T47D (cell line): ENCODE data around the gene MUC5B.
"Not testable (repeated sequence)": the region's sequence is repeated elsewhere in the genome, so short reads cannot be mapped to it uniquely, and the experiment has no call there.

Experiments used
- DNase-seq, 2 experiments: peaks; one replicate each; pipeline versions ENCODE4 v3.0.0 to v3.0.0-alpha.2; 2011 to 2012; ENCODE audit warnings: low read depth in 1 of 2, low spot score in 1 of 2
- JUND ChIP-seq: IDR thresholded peaks from 2 replicates; pipeline ENCODE4 v1.6.1; 2012; ENCODE audit warnings: low read depth
- in situ Hi-C: cut with HindIII; loops from 2 replicates; pipeline ENCODE4 v1.10.0; 2016; ENCODE audit warnings: low sequenced_read_pairs, low pct_unique_long_range_greater_than_20kb

The MUC5B gene

DNA sequence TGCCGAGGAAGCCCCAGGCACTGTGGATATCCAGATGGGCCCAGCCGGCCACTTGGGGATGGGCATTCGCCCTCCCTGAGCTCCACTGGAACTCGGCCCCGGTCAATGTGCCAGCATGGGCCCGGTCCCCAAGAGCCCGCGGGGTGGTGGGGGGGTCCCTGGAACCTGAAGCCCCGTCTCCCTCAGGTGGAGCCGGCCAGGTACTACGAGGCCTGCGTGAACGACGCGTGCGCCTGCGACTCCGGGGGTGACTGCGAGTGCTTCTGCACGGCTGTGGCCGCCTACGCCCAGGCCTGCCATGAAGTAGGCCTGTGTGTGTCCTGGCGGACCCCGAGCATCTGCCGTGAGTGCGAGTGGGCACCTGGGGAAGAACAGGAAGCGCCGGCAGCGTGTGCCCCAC, 44.0 kb upstream of the MUC5B start:
- in situ Hi-C loops = no loop called here
- no peak for TF ChIP-seq JUND
- DNase-seq = no peak

DNA sequence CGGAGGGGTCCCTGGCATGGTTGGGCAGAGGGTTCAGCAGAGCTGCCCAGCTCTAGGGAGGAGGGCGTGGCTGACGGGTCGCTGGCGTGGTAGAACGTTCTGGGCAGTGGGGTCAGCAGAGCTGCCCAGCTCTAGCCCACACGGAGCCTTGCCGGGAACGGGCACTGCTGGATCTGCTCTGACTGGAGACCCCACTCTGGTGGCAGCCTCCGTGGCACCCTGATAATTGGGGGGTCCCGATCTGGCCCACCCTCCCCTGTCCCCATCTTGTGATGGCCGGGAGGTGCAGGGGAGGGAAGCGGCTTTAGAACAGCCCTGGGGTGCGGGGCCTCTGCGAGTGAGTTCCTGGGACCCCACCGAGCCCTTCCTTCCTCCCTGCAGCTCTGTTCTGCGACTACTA, 43.2 kb upstream of the MUC5B start:
- no peak for TF ChIP-seq JUND
- DNase-seq = no peak
- in situ Hi-C loops = no loop called here

DNA sequence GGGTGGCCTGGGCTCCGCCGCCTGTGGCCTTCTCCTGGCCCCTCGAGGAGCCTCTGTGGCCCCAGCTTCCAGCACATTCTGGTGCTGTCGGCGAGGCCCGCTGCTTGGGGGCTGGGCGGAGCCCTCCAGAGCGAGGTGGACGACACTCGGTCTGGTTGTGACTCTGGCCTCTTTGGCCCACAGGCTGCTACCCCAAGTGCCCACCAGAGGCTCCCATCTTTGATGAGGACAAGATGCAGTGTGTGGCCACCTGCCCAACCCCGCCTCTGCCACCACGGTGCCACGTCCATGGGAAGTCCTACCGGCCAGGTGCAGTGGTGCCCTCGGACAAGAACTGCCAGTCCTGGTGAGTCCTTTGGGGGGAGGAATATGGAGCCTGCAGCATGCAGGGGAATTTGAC, 42.7 kb upstream of the MUC5B start:
- no peak for TF ChIP-seq JUND

DNA sequence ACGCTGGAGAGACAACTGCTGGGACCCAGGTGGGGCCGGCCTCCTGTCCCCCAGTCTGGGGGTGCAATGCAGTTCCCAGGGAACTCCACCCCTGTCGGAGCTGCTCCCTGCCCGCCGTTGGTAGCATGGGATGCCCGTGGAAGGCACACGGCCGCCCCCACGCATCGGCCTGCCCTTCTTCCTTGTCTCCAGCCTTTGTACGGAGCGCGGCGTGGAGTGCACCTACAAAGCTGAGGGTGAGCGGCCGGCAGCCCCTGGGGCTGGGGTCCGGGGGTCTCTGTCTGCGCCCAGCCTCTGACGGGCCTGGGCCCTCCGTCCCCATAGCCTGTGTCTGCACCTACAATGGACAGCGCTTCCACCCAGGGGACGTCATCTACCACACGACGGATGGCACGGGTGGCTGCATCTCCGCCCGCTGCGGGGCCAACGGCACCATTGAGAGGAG, 41.9 kb upstream of the MUC5B start:
- DNase-seq = no peak
- TF ChIP-seq JUND = no peak
- in situ Hi-C loops = no loop called here

More for the DNA sequence above, 42.7 kb upstream of the MUC5B start:
- DNase-seq = no peak
- in situ Hi-C loops = no loop called here

DNA sequence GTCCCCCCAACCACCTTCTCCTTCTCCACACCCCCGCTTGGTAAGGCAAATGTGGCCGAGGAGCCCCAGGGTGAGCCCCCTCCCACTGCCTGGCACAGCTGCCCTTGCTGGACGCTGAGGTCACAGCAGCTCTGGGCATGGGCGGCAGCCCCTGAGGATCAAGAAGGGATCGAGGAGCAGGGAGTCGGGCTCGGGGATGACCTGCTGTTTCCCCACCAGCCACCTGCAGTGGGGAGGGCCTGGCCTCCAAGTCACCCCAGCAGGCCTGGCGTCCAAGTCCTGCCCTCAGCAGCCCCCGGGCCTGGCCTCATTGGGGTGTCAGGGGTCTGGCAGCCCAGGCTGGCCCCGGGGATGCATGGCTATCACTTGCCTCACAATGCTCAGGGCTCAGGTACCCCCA, 41.4 kb upstream of the MUC5B start:
- in situ Hi-C loops = no loop called here
- no peak for DNase-seq
- no peak for TF ChIP-seq JUND

DNA sequence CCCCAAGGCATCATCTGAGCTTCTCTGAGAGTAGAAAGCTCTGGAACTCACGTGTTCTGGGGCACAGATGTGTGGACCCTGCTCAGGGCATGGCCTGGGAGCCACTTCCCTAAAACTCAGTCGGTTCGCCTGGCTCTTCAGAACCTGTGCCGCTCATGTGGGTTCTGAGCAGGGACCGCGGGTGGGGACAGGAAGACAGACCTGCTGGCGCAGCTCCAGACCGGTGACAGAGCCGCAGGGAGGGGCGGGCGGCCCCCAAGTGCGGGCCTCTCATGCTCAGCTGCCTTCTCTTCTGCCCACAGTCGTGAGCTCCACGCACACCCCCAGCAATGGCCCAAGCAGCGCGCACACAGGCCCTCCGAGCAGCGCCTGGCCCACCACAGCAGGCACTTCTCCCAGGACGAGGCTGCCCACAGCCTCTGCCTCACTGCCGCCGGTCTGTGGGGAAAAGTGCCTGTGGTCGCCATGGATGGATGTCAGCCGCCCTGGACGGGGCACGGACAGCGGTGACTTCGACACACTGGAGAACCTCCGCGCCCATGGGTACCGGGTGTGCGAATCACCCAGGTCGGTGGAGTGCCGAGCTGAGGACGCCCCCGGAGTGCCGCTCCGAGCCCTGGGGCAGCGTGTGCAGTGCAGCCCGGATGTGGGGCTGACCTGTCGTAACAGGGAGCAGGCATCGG, 40.9 kb upstream of the MUC5B start:
- no peak for DNase-seq
- TF ChIP-seq JUND = no peak
- in situ Hi-C loops = no loop called here

DNA sequence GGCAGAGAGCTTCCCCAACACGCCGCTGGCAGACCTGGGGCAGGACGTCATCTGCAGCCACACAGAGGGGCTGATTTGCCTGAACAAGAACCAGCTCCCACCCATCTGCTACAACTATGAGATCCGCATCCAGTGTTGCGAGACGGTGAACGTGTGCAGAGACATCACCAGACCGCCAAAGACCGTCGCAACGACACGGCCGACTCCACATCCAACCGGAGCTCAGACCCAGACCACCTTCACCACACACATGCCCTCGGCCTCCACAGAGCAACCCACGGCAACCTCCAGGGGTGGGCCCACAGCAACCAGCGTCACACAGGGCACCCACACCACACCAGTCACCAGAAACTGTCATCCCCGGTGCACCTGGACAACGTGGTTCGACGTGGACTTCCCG, 38.7 kb upstream of the MUC5B start:
- DNase-seq, in situ Hi-C loops: not testable (repeated sequence)

DNA sequence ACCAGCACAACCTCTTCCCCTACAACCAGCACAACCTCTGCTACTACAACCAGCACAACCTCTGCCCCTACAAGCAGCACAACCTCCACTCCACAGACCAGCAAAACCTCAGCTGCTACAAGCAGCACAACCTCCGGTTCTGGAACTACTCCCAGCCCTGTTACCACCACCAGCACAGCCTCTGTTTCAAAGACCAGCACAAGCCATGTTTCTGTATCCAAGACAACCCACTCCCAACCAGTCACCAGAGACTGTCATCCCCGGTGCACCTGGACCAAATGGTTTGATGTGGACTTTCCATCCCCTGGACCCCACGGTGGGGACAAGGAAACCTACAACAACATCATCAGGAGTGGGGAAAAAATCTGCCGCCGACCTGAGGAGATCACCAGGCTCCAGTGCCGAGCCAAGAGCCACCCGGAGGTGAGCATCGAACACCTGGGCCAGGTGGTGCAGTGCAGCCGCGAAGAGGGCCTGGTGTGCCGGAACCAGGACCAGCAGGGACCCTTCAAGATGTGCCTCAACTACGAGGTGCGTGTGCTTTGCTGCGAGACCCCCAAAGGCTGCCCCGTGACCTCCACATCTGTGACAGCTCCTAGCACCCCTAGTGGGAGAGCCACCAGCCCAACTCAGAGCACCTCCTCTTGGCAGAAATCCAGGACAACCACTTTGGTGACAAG, 34.3 kb upstream of the MUC5B start:
- in situ Hi-C loops, DNase-seq: not testable (repeated sequence)

DNA sequence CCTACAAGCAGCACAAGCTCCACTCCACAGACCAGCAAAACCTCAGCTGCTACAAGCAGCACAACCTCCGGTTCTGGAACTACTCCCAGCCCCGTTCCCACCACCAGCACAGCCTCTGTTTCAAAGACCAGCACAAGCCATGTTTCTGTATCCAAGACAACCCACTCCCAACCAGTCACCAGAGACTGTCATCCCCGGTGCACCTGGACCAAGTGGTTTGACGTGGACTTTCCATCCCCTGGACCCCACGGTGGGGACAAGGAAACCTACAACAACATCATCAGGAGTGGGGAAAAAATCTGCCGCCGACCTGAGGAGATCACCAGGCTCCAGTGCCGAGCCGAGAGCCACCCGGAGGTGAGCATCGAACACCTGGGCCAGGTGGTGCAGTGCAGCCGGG, 33.0 kb upstream of the MUC5B start:
- in situ Hi-C loops = not testable (repeated sequence)

DNA sequence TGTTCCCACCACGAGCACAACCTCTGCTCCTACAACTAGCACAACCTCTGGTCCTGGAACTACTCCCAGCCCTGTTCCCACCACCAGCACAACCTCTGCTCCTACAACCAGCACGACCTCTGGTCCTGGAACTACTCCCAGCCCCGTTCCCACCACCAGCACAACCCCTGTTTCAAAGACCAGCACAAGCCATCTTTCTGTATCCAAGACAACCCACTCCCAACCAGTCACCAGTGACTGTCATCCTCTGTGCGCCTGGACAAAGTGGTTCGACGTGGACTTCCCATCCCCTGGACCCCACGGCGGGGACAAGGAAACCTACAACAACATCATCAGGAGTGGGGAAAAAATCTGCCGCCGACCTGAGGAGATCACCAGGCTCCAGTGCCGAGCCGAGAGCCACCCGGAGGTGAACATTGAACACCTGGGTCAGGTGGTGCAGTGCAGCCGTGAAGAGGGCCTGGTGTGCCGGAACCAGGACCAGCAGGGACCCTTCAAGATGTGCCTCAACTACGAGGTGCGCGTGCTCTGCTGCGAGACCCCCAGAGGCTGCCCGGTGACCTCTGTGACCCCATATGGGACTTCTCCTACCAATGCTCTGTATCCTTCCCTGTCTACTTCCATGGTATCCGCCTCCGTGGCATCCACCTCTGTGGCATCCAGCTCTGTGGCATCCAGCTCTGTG, 30.9 kb upstream of the MUC5B start:
- in situ Hi-C loops, DNase-seq: not testable (repeated sequence)

More for the DNA sequence above, 33.0 kb upstream of the MUC5B start:
- not testable (repeated sequence) for DNase-seq

DNA sequence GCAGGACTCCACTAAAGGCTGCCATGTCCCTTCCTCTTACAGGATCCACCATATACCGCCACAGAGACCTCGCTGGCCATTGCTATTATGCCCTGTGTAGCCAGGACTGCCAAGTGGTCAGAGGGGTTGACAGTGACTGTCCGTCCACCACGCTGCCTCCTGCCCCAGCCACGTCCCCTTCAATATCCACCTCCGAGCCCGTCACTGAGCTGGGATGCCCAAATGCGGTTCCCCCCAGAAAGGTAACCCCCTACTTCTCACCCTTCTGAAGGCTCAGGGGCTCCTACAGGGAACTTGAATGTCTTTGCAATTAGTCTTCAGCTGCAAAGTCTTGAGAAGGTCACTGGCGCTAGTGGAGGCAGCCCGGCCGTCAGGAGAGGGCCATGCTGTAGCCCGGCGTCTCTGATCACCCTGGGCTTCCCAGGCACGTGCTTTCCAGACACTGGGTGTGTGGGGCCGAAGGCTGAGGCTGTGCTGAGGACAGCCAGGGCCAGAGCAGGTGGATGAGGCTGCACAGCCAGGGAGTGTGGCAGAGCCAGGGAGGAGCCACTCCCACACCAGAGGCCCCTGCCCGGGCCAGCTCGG, 30.0 kb upstream of the MUC5B start:
- TF ChIP-seq JUND = no peak
- in situ Hi-C loops = no loop called here
- no peak for DNase-seq

DNA sequence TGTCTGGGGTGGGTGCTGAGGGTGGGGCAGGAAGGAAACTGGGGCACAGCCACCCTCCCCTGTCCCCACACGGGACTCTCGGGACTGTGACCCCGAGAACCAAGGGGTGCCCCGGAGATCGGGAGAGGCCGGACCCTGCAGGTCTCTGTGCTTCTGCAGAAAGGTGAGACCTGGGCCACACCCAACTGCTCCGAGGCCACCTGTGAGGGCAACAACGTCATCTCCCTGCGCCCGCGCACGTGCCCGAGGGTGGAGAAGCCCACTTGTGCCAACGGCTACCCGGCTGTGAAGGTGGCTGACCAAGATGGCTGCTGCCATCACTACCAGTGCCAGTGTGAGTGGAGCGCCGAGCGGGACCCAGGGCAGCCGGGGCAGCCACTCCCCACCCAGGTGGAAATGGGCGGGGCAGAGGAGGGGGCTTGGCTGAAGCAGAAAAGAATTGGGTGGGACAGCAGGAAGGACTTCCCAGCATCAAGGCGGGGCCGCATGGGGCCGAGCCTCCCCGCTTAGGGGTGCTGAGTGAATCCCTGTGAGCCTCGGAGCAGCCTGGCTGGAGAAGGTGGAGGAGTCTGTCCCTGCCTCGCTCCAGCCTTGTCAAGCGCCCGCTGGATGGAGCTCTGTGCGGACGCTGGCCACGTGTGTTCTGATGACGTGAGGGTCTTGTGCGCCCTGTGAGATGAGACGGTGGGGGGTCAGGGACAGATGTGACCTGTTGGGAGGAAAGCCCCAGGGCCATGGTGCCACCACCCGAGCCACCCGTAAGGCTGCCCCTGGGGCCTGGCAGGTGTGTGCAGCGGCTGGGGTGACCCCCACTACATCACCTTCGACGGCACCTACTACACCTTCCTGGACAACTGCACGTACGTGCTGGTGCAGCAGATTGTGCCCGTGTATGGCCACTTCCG, 29.3 kb upstream of the MUC5B start:
- in situ Hi-C loops = no loop called here
- no peak for TF ChIP-seq JUND
- no peak for DNase-seq
